Keratinocyte (primary cell): ENCODE results near the gene PGAP6.

Source experiments
- EZH2 ChIP-seq: IDR thresholded peaks from one replicate; pipeline ENCODE4 v1.6.1; 2012; ENCODE audit warnings: inconsistent platforms, mild to moderate bottlenecking, low read length, moderate library complexity
- TF ChIP-seq, protein P1 (sequence below), 3 experiments: IDR thresholded peaks in 1 of 3; conservative IDR thresholded peaks in 1 of 3; optimal IDR thresholded peaks in 1 of 3; 2 replicates in 2 of 3; 3 replicates in 1 of 3; pipeline versions ENCODE3 to v1.5.1; 2011; ENCODE audit warnings: low read length in 3 of 3, mild to moderate bottlenecking in 3 of 3, moderate library complexity in 2 of 3, control low read depth in 1 of 3, inconsistent platforms in 1 of 3; ENCODE audit not compliant: insufficient read depth in 2 of 3; ENCODE audit errors: extremely low read depth in 1 of 3

DNA sequence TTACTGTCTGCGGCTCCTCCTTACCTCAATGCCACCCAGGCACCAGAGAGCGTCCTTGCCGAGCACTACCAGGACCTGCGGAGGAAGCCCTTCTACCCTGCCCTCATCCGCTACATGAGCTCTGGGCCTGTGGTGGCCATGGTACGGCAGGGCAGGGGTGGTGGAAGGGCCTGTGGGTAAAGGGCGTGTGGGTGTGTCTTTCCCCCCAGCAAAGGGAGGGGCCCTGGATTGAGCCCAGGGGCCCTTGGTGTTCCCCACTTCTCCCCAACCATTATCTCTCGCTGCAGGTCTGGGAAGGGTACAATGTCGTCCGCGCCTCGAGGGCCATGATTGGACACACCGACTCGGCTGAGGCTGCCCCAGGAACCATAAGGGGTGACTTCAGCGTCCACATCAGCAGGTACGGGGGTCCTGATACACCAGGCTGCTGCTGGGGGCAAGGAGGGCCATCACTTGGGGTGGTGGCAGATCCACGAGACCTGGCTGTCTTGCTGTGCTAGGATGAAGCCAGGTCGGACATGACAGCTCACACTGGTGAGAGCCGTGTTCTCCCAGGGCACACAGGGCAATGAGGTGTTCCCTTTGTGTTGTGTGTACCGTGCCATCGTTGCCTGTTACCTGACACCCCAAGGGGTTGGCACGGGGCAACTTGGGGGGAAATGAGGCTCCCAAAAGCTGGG lies 17.7 kb upstream of the PGAP6 start:
- TF ChIP-seq EZH2 = no peak
- TF ChIP-seq, protein P1, sequence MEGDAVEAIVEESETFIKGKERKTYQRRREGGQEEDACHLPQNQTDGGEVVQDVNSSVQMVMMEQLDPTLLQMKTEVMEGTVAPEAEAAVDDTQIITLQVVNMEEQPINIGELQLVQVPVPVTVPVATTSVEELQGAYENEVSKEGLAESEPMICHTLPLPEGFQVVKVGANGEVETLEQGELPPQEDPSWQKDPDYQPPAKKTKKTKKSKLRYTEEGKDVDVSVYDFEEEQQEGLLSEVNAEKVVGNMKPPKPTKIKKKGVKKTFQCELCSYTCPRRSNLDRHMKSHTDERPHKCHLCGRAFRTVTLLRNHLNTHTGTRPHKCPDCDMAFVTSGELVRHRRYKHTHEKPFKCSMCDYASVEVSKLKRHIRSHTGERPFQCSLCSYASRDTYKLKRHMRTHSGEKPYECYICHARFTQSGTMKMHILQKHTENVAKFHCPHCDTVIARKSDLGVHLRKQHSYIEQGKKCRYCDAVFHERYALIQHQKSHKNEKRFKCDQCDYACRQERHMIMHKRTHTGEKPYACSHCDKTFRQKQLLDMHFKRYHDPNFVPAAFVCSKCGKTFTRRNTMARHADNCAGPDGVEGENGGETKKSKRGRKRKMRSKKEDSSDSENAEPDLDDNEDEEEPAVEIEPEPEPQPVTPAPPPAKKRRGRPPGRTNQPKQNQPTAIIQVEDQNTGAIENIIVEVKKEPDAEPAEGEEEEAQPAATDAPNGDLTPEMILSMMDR (optimal IDR thresholded peaks at IDR 0.05 in 1 of 3, IDR thresholded peaks at IDR 0.05 in 1 of 3, conservative IDR thresholded peaks at IDR 0.05 in 1 of 3; ENCODE audit: extremely low read depth in 1 of 3, insufficient read depth in 2 of 3, low read length in 3 of 3) = no peak
